ENCODE results near the gene FAR2. TPM values are rescaled to one million over a fixed set of nuclear protein-coding genes. Genes with fewer than 3 reads are reported as not detected.
"Not testable (repeated sequence)": the region's sequence is repeated elsewhere in the genome, so short reads cannot be mapped to it uniquely, and the experiment has no call there.

The FAR2 gene
- total RNA-seq, 4 donors from 2014 or later: 7.4 to 45.4 (median 17.9) TPM

DNA sequence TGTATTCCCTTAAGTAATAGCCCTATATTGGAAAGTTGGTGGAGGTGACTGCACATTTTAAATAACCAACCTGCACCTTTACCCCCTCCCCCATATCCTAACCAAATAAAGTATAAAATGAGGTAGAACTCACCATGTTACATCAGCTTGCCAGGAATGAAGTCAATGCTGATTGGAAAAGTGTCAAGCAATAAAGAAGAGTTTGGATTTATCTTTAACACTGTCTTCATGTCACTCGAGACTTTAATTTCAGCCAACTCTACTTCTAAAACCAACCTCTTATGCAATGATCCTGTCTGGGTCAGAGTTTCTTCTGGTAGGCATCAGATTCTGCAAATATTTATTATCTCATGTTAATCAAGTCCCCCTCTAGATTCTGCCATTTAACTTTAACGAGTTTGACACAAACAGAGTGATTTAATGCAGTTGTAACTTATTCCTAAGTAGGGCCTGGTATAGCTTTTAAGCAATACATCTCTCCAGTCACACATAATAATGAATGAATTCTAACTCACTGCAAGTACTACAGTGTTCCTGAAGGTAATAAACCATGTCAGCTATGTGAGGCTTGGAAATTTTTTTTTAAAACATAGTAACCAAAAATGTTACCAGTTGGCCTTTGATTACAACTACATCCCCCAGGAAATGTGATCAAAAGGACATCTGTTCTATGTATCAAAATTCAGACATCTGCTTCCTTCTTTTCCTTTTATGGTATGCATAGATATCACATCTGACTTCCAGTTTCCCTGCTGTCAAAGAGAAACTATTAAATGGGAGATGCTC lies 133.1 kb downstream of the FAR2 start:
- H3K4me3 ChIP-seq (ENCODE audit: low read depth, poor library complexity, severe bottlenecking): no peak overlapping the region
- 30 to 35% methylated on average over 2 of the region's 2 CpGs for WGBS, 2 donors
- no peak for DNase-seq (ENCODE audit: low spot score in 2 of 2)
- no peak for TF ChIP-seq POLR2A (IDR thresholded peaks at IDR 0.05)
- TF ChIP-seq CTCF (IDR thresholded peaks at IDR 0.05): no peak
- intact Hi-C loops (cut with DNase I; ENCODE audit: low total_unique reads): no loop called here

- intact Hi-C loops (cut with DNase I; ENCODE audit: low total_unique reads): no loop called here
- DNase-seq (ENCODE audit: low spot score in 2 of 2): no peak
- WGBS, 2 donors: 86 to 87% methylated on average over 5 of the region's 5 CpGs
- H3K4me3 ChIP-seq (ENCODE audit: low read depth, poor library complexity, severe bottlenecking): no peak overlapping the region
- TF ChIP-seq CTCF (IDR thresholded peaks at IDR 0.05): no peak
- TF ChIP-seq POLR2A (IDR thresholded peaks at IDR 0.05): no peak
Measured at GRCh38 chr12:29283969-29284700, 135.1 kb downstream of the FAR2 start.

GRCh38 chr12:29286081-29286790 lies 137.2 kb downstream of the FAR2 start:
- H3K4me3 ChIP-seq (ENCODE audit: low read depth, poor library complexity, severe bottlenecking): no peak overlapping the region
- WGBS, 2 donors: 57 to 75% methylated on average over 3 of the region's 3 CpGs
- no peak for DNase-seq (ENCODE audit: low spot score in 2 of 2)
- intact Hi-C loops (cut with DNase I; ENCODE audit: low total_unique reads): no loop called here
- TF ChIP-seq CTCF (IDR thresholded peaks at IDR 0.05) (no peak), POLR2A (IDR thresholded peaks at IDR 0.05) (no peak)

- WGBS, 2 donors: 74 to 88% methylated on average over 1 of the region's 1 CpG
- no peak overlapping the region for H3K4me3 ChIP-seq (ENCODE audit: low read depth, poor library complexity, severe bottlenecking)
- DNase-seq (ENCODE audit: low spot score in 2 of 2): no peak
- TF ChIP-seq POLR2A (IDR thresholded peaks at IDR 0.05) (no peak), CTCF (IDR thresholded peaks at IDR 0.05) (no peak)
- intact Hi-C loops (cut with DNase I; ENCODE audit: low total_unique reads): no loop called here
Measured at GRCh38 chr12:29287622-29288021, 138.5 kb downstream of the FAR2 start.

GRCh38 chr12:29288031-29288430 lies 139.0 kb downstream of the FAR2 start:
- intact Hi-C loops (cut with DNase I; ENCODE audit: low total_unique reads): no loop called here
- no peak for DNase-seq (ENCODE audit: low spot score in 2 of 2)

GRCh38 chr12:29290475-29290874 lies 141.4 kb downstream of the FAR2 start:
- H3K4me3 ChIP-seq (ENCODE audit: low read depth, poor library complexity, severe bottlenecking); intact Hi-C loops (cut with DNase I; ENCODE audit: low total_unique reads); DNase-seq (ENCODE audit: low spot score in 2 of 2): not testable (repeated sequence)

More at GRCh38 chr12:29288031-29288430, 139.0 kb downstream of the FAR2 start:
- H3K4me3 ChIP-seq (ENCODE audit: low read depth, poor library complexity, severe bottlenecking): no peak overlapping the region
- TF ChIP-seq CTCF (IDR thresholded peaks at IDR 0.05) (no peak), POLR2A (IDR thresholded peaks at IDR 0.05) (no peak)
